Stimulated activated CD4-positive, alpha-beta T cell treated with anti-CD3 and anti-CD28 coated beads, Interleukin-12 subunit alpha, Interleukin-12 subunit beta, amount 100 ng/mL, for 48 hours (primary cell): ENCODE results near the gene MARVELD2.
A peak's percentile ranks its signal among the peaks of the same experiment; 100 is the strongest.

ENCODE experiments used
- DNase-seq, 3 donors: peaks; one replicate each; pipeline ENCODE4 v3.0.0-alpha.2; 2020; ENCODE audit warnings: low read depth in 2 of 3, low spot score in 1 of 3

Gene MARVELD2

DNA sequence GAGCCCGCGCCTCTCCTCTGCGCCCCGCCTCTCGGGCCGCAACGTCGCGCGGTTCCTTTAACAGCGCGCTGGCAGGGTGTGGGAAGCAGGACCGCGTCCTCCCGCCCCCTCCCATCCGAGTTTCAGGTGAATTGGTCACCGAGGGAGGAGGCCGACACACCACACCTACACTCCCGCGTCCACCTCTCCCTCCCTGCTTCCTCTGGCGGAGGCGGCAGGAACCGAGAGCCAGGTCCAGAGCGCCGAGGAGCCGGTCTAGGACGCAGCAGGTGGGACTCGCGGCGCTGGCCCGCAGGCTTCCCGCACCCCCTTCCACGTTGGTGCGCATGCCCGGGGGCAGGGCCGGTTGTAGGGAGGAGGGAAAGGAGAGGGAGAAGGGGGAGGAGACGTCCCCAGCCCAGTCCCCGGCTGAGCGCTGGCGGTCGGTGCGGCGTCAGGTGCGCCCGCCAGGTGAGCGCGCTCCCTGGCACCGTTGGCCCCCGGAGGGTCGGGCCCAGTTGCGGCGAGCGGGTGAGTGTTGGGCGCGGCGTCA lies 77.5 kb downstream of the MARVELD2 start, which contains the start of gene OCLN:
OCLN (plus strand) TSS at position 400 of the 532 bp plus-strand sequence. CDS start 11,455 bp downstream, outside the sequence.
- peak in 1 of 3 donors; percentile 7 for DNase-seq

DNA sequence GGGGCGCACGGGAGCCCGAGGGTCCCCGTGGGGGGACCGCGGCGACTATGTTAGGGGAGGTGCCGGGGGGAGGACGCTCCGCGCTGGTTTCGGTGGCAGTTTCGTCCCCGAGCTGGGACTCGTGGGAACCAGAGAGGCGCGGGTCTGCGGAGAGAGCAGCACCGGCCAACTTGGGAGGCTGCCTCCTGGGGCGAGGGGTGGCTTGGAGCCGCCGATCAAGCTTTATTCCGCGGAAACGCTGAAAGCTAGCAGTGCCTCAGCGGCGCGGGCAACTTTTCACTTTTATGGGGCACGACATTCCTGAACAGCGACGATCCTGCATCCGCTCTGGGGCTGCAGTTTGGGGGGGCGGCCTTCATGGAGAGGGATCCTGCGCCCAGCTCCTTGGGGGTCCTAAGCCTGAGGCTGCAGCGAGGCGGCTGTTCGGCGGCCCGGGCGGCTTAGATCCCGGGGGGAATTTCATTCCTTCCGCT lies 78.0 kb downstream of the MARVELD2 start:
- DNase-seq = peak in 1 of 3 donors; percentile 1

DNA sequence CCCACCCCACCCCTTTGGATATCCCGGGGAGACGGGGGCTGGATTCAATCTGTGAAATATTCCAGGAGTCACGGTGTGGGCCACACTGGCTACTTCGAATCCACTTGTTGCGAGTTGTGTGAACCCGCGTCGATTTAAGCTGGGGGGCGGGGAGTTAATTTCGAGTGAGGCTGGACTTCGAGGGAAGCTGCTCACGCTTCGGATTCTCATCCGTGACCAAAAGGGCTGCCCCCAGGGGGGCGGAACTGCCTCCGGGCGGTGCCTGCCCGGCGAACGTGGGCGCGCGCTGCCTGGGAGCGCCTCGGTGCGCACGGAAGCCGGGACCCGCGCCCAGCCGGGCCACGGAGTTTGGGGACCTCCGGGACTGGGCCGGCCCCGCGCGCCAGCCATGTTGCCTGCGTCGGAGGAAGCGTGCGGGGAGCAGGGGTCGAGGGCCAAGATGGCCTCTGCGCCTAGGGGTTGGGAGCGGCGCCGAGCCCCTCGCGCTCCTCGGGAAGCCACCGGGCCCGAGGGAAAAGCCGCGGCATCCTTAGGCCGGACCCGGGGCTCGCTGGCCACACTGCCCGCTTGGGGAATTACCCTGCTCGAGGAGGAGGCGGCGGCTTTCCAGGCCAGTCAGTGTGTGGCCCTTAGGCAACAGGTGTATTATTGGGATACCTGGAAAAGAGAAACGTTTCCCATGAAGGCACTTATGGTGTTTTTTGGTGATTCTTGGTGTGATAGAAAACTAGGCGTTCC lies 78.6 kb downstream of the MARVELD2 start:
- DNase-seq = peak in 1 of 3 donors; percentile 0
